SK-N-SH (cell line): ENCODE results near the gene PRDM5. TPM values are rescaled to one million over a fixed set of nuclear protein-coding genes. Genes with fewer than 3 reads are reported as not detected.

Source experiments
- CTCF ChIA-PET: fragments of 300-600, 350-600 bp; formaldehyde crosslinking; extraction: SDS; loops from one replicate; lab custom pipeline; 2021; lab: Yijun Ruan, JAX
- POLR2A ChIA-PET: fragments of 350-600 bp; sonication (Branson Sonifier 250); formaldehyde crosslinking; extraction: SDS; loops from one replicate; lab custom pipeline; 2020; ENCODE audit warnings: antibody characterized with exemption, inconsistent platforms; lab: Yijun Ruan, JAX
- DNase-seq: peaks from one replicate; pipeline ENCODE4 v3.0.0; 2012
- H2AFZ ChIP-seq: fragments of 200-600 bp; sonication (generic); 2 replicates; pipeline ENCODE4 v1.8.1; 2016; ENCODE audit warnings: antibody characterized with exemption, mild to moderate bottlenecking, low read depth
- H3F3A ChIP-seq: fragments of 200-600 bp; sonication (generic); replicated peaks from 2 replicates; pipeline ENCODE3; 2016; ENCODE audit warnings: antibody characterized with exemption, mild to moderate bottlenecking; ENCODE audit not compliant: insufficient read depth
- H3K27ac ChIP-seq, 2 experiments: fragments of 200-500 bp in 1 of 2; fragments of 200-600 bp in 1 of 2; sonication (Bioruptor generic) in 1 of 2; sonication (generic), shearing (Covaris generic) in 1 of 2; 2 replicates each; pipeline versions ENCODE4 v1.5.1 to v1.6.1; 2014 to 2016; ENCODE audit warnings: low read depth in 2 of 2, inconsistent platforms in 1 of 2, low read length in 1 of 2, mild to moderate bottlenecking in 1 of 2, mixed read lengths in 1 of 2
- H3K27me3 ChIP-seq: fragments of 200-600 bp; sonication (generic), shearing (Covaris generic); 2 replicates; pipeline ENCODE4 v1.6.1; 2016; ENCODE audit warnings: mixed run types; ENCODE audit not compliant: insufficient read depth
- H3K36me3 ChIP-seq, 2 experiments: fragments of 200-500 bp in 1 of 2; fragments of 200-600 bp in 1 of 2; sonication (Bioruptor generic) in 1 of 2; sonication (generic) in 1 of 2; replicated peaks in 1 of 2; 2 replicates each; pipeline versions ENCODE3 to v1.5.1; 2014 to 2016; ENCODE audit warnings: low read length in 1 of 2, mild to moderate bottlenecking in 1 of 2; ENCODE audit not compliant: insufficient read depth in 2 of 2, control insufficient read depth in 1 of 2
- H3K4me1 ChIP-seq, 2 experiments: fragments of 200-500 bp in 1 of 2; fragments of 200-600 bp in 1 of 2; sonication (Bioruptor generic) in 1 of 2; sonication (generic), shearing (Covaris generic) in 1 of 2; 2 replicates each; pipeline versions ENCODE4 v1.5.1 to v1.6.1; 2014 to 2016; ENCODE audit warnings: low read depth in 1 of 2, low read length in 1 of 2, mixed run types in 1 of 2; ENCODE audit not compliant: insufficient read depth in 2 of 2, control insufficient read depth in 1 of 2
- H3K4me2 ChIP-seq: fragments of 200-600 bp; sonication (generic), shearing (Covaris generic); 2 replicates; pipeline ENCODE4 v1.6.1; 2017; ENCODE audit warnings: mixed run types
- H3K4me3 ChIP-seq, 2 experiments: fragments of 200-500 bp in 1 of 2; fragments of 200-600 bp in 1 of 2; sonication (Bioruptor generic) in 1 of 2; sonication (generic), shearing (Covaris generic) in 1 of 2; 2 replicates each; pipeline versions ENCODE4 v1.5.1 to v1.8.1; 2014 to 2016; ENCODE audit warnings: low read depth in 2 of 2, inconsistent platforms in 1 of 2, low read length in 1 of 2, mild to moderate bottlenecking in 1 of 2, mixed read lengths in 1 of 2, moderate library complexity in 1 of 2
- H3K79me2 ChIP-seq: fragments of 200-600 bp; sonication (generic); 2 replicates; pipeline ENCODE4 v1.8.1; 2017; ENCODE audit warnings: mild to moderate bottlenecking; ENCODE audit not compliant: insufficient read depth
- H3K9ac ChIP-seq: fragments of 200-600 bp; sonication (generic); 2 replicates; pipeline ENCODE4 v1.6.1; 2017; ENCODE audit warnings: mixed run types
- H3K9me2 ChIP-seq: fragments of 200-600 bp; sonication (generic); 2 replicates; pipeline ENCODE4 v1.6.1; 2017; ENCODE audit warnings: mixed run types
- H3K9me3 ChIP-seq: fragments of 200-600 bp; sonication (generic); 2 replicates; pipeline ENCODE4 v1.6.1; 2017; ENCODE audit warnings: mixed run types, mild to moderate bottlenecking, moderate library complexity
- H4K20me1 ChIP-seq: fragments of 200-600 bp; sonication (generic); 2 replicates; pipeline ENCODE4 v1.6.1; 2017; ENCODE audit warnings: mild to moderate bottlenecking, mixed run types; ENCODE audit not compliant: insufficient read depth
- CHD2 ChIP-seq: fragments of 150-350 bp; IDR thresholded peaks from 2 replicates; pipeline ENCODE4 v1.6.1; 2018; ENCODE audit warnings: low read length; ENCODE audit not compliant: partially characterized antibody
- CTCF ChIP-seq: fragments of 200-600 bp; sonication (generic); IDR thresholded peaks from 2 replicates; pipeline ENCODE4 v1.6.1; 2017; ENCODE audit warnings: antibody characterized with exemption, mild to moderate bottlenecking, moderate library complexity
- ELF1 ChIP-seq: IDR thresholded peaks from 2 replicates; pipeline ENCODE4 v1.4.0; 2012
- EP300 ChIP-seq, 2 experiments: IDR thresholded peaks; 2 replicates each; pipeline versions ENCODE4 v1.4.0 to v1.6.1; 2012; ENCODE audit warnings: borderline replicate concordance in 1 of 2, low read depth in 1 of 2, low read length in 1 of 2
- FOSL2 ChIP-seq: IDR thresholded peaks from 2 replicates; pipeline ENCODE4 v1.4.0; 2012; ENCODE audit warnings: low read depth, mild to moderate bottlenecking, moderate library complexity, borderline replicate concordance
- FOXM1 ChIP-seq: IDR thresholded peaks from 2 replicates; pipeline ENCODE4 v1.4.0; 2012; ENCODE audit warnings: low read depth, mild to moderate bottlenecking
- GATA2 ChIP-seq: sonication (generic); formaldehyde crosslinking; IDR thresholded peaks from 2 replicates; pipeline ENCODE4 v1.5.0; 2020; ENCODE audit warnings: mild to moderate bottlenecking, missing genetic modification reagents
- NRF1 ChIP-seq: IDR thresholded peaks from 2 replicates; pipeline ENCODE4 v1.6.1; 2012; ENCODE audit warnings: low read depth, mild to moderate bottlenecking, low read length
- POLR2AphosphoS5 ChIP-seq: IDR thresholded peaks from 2 replicates; pipeline ENCODE4 v1.6.1; 2012; ENCODE audit warnings: low read depth, low read length
- RCOR1 ChIP-seq: fragments of 150-350 bp; IDR thresholded peaks from 2 replicates; pipeline ENCODE4 v1.6.1; 2017; ENCODE audit warnings: antibody characterized with exemption, low read length
- RFX5 ChIP-seq: IDR thresholded peaks from 2 replicates; pipeline ENCODE4 v1.6.1; 2012; ENCODE audit warnings: mild to moderate bottlenecking, improper control_type of control experiment, low read length
- RXRA ChIP-seq: IDR thresholded peaks from 2 replicates; pipeline ENCODE4 v1.4.0; 2012; ENCODE audit warnings: low read depth, mild to moderate bottlenecking, borderline replicate concordance
- SIN3A ChIP-seq: IDR thresholded peaks from 2 replicates; pipeline ENCODE4 v1.6.1; 2012; ENCODE audit warnings: low read depth, mild to moderate bottlenecking, low read length, moderate library complexity, borderline replicate concordance
- TCF12 ChIP-seq: IDR thresholded peaks from 2 replicates; pipeline ENCODE4 v1.4.0; 2012
- TEAD4 ChIP-seq: IDR thresholded peaks from 2 replicates; pipeline ENCODE4 v1.4.0; 2012; ENCODE audit warnings: mild to moderate bottlenecking, borderline replicate concordance; ENCODE audit not compliant: insufficient read depth
- ZBTB33 ChIP-seq: IDR thresholded peaks from 2 replicates; pipeline ENCODE4 v1.4.0; 2012; ENCODE audit warnings: low read depth, borderline replicate concordance
- WGBS: methylation state at CpG from one replicate; pipeline ENCODE4 v1.1.6; 2017; ENCODE audit warnings: low lambda C conversion rate; 5-methylcytosine and 5-hydroxymethylcytosine counted together
- polyA plus RNA-seq, 3 experiments: library from polyadenylated mRNA; depleted of rRNA; stranded (reverse); fragments of >200 nt; gene quantifications; 2 replicates each; pipeline ENCODE4 v1.2.3, GENCODE V29; 2012

Gene PRDM5
- polyA plus RNA-seq, 1 of the 3 experiments (the other 2 are of a cell fraction), result 3.8 TPM

- ChIA-PET CTCF (no interaction called here), POLR2A (no interaction called here)
- WGBS, result 79% methylated on average over 3 of the region's 3 CpGs
- no peaks in the 10 kb centered on the region for H3K79me2 ChIP-seq
- DNase-seq, result no peak
- no peaks in the 10 kb centered on the region for H3K27me3 ChIP-seq
- no peaks in the 10 kb centered on the region for H3K36me3 ChIP-seq
- H3K9me3 ChIP-seq, result no peaks in the 10 kb centered on the region
- no peak overlapping the region for H3K9ac ChIP-seq
- no peak overlapping the region for H2AFZ ChIP-seq
- H3K4me3 ChIP-seq, result no peak overlapping the region
- TF ChIP-seq RCOR1, result no peak
- no peak for TF ChIP-seq FOSL2
- TF ChIP-seq ELF1, result no peak
- no peak for TF ChIP-seq RXRA
- no peak for TF ChIP-seq FOXM1
- TF ChIP-seq TEAD4, result no peak
- TF ChIP-seq POLR2AphosphoS5, result no peak
- no peak for TF ChIP-seq NRF1
- H3F3A ChIP-seq, result no peaks in the 10 kb centered on the region
- H3K4me1 ChIP-seq, result peaks cover 0 to 2% of the 10 kb centered on the region in 2 experiments; a peak in 2 of 4 replicates
- H3K4me2 ChIP-seq, result no peak overlapping the region
- H3K27ac ChIP-seq, result no peak overlapping the region
- no peaks in the 10 kb centered on the region for H4K20me1 ChIP-seq
- no peaks in the 10 kb centered on the region for H3K9me2 ChIP-seq
Measured at GRCh38 chr4:120763650-120764049, 158.9 kb downstream of the PRDM5 start.

GRCh38 chr4:120761070-120761469 is 161.5 kb downstream of the PRDM5 start:
- no peaks in the 10 kb centered on the region for H3K36me3 ChIP-seq
- no peak overlapping the region for H3K4me2 ChIP-seq
- POLR2A ChIA-PET, result no interaction called here
- H3K27me3 ChIP-seq, result no peaks in the 10 kb centered on the region
- DNase-seq, result no peak
- no peak overlapping the region; a peak in 1 of 4 replicates for H3K27ac ChIP-seq
- no peak overlapping the region for H2AFZ ChIP-seq
- no peak overlapping the region for H3K4me3 ChIP-seq
- H3K9me3 ChIP-seq, result no peaks in the 10 kb centered on the region
- peaks cover 0 to 2% of the 10 kb centered on the region in 2 experiments; a peak in 2 of 4 replicates for H3K4me1 ChIP-seq
- H3K9me2 ChIP-seq, result no peaks in the 10 kb centered on the region
- no peak overlapping the region for H3K9ac ChIP-seq
- no peaks in the 10 kb centered on the region for H3F3A ChIP-seq
- H3K79me2 ChIP-seq, result no peaks in the 10 kb centered on the region
- 96% methylated on average over 2 of the region's 2 CpGs for WGBS
- CTCF ChIA-PET, result no interaction called here
- TF ChIP-seq RCOR1, result no peak
- no peak for TF ChIP-seq ZBTB33
- TF ChIP-seq GATA2, result no peak
- TF ChIP-seq RFX5, result no peak
- no peak for TF ChIP-seq EP300 (IDR thresholded peaks at IDR 0.05; ENCODE audit: borderline replicate concordance in 1 of 2, low read depth in 1 of 2, low read length in 1 of 2)
- no peak for TF ChIP-seq TCF12
- no peak for TF ChIP-seq CHD2
- TF ChIP-seq SIN3A, result no peak
- no peak for TF ChIP-seq CTCF
- H4K20me1 ChIP-seq, result no peaks in the 10 kb centered on the region
